Pulmonary artery endothelial cell (primary cell): ENCODE results near the gene HMCN1. TPM values are rescaled to one million over a fixed set of nuclear protein-coding genes. Genes with fewer than 3 reads are reported as not detected.
"Not testable (repeated sequence)": the region's sequence is repeated elsewhere in the genome, so short reads cannot be mapped to it uniquely, and the experiment has no call there.

Experiments used
- DNase-seq: peaks from one replicate; pipeline ENCODE4 v3.0.0-alpha.2; 2011; ENCODE audit warnings: low read depth, low spot score
- total RNA-seq: library from RNA; depleted of rRNA; stranded (reverse); fragments of >200 nt; gene quantifications from 2 replicates; pipeline ENCODE4 v1.2.3, GENCODE V29; 2014

Gene HMCN1
- total RNA-seq, 1 donor from 2014 or later: 10.8 TPM

DNA sequence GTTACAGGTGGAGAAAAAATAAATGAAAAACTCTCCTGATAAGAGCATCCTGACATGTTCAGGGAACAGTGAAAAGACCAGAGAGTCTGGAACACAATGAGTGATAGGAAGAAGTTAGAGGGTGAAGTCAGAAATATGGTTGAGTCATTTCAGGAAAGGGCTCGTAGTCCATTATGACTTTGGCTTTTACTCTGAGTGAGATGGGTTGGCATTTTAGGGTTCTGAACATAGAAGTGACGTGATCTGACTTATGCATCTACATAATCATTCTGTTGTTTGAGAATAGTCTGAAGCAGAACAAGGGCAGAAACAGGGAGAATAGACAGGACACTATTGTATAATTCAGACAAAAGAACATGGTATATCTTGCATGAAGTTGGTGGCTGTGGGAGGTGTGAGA, 5.8 kb downstream of the HMCN1 start:
- no peak for DNase-seq

DNA sequence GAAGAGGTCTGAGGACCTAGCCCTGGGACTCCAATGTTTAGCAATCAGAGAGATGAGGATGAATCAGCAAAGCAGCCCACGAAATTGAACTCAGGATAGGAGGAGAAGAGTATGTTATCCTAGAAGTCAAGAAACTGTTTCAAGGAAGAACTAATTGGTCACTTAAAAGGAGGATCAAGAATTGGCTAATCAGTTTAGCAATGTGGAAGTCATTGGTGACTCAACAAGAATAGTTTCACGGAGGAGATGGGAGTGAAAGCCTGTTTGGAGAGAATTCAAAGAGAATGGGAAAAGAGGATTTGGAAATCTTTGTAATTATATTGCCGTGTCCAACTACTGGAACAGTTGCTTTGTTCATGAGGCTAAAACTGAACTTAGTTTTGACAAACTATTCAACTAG, 7.4 kb downstream of the HMCN1 start:
- no peak for DNase-seq

DNA sequence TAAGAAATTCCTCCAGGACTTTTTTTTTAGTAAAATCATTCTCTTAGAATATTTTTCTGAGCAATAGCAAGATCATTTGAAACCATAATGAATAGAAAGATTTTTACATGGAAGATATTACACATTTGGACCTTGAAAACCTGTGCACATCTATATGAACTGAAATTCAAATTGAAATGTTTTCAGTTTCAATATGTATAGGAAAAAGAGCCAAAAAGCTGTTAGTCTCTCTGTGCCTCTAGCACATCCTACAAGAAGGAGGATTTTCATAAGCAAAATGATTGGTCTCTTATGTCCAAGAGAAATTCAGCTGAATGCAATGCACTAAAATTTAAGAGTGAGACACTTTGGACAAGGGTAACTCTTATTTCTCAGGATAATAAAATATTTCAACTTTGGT, 8.2 kb downstream of the HMCN1 start:
- DNase-seq: no peak

DNA sequence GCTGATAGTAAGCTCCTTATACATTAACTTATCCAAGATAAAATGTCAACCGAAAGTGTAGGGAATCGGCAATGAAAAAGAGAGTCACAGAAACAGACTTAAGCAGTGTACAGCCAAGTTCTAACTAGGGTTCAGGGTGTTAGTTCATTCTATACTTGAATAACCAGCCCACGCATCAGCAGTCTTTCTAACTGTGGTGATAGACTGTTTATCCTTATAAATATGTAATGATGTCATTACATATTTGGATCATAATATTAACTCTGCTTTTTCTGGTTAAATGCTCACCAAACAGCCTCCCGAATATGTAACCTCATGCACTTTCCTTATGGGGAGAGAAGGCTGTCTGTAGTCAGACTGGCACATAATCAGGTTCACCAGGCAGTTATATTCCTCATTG, 11.0 kb downstream of the HMCN1 start:
- DNase-seq: no peak

DNA sequence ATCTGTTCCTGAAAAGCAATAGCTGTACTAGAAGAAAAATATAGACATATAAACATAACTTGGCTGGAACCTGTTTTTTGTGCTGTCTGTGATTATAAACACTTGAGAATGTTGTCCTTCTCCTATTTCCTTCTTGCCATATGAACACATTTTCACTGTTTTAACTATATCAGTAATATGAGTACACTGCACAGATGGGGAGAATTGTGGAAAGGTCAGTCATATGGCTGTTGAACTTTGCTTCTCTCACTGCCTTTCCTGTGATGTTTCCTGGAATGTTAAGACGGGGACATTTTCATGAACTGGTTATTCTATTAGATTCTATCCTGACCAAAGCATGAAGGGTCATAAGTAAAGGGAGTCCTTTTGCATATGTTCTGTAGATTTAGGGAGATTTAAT, 24.9 kb downstream of the HMCN1 start:
- DNase-seq: peak; percentile 57

DNA sequence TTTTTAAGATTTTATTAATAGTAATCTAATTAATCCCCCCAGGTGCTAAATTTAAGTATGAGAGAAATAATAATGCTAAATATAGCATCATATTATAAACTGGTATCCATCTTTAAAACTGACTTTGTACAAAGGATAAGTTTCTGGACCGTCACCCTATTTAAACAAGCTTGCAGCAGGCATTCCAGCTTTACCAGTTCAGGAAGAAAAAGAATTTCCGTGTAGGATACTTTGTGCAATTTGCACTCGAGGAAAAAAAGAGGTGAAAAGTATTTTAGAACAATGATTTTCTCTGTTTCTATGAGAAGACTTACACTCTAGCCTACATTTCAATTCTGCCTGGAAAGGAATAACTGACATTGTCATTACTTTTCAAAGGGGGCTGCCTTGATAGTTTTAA, 27.6 kb downstream of the HMCN1 start:
- no peak for DNase-seq

DNA sequence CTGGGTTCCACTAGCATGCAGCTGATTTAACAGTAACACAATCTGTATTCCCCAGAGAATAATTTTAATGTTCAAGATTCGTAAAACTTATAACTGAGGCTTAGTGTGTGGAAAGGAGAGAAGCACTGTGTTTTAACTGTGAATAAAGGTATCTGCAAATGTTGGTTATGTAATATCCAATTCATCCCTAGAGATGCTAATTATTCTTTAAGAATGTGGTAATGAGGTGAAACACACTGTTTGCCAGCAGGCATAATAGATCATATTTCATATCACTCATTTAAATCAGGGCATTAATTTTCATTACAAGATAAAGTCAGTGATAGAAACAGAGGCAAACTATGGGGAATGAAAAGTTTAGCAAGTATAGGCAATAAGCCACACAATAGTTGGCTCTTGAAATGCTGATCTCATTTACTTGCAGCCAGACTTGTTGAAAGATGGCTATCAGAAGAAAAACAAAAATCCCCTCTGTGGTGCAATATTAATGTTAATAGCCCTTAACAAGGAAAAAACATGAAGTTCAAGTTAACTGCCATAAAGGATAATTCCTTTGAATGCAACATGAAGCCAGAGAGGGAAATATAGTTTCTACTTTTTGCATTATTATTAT, 33.4 kb downstream of the HMCN1 start:
- DNase-seq: no peak

DNA sequence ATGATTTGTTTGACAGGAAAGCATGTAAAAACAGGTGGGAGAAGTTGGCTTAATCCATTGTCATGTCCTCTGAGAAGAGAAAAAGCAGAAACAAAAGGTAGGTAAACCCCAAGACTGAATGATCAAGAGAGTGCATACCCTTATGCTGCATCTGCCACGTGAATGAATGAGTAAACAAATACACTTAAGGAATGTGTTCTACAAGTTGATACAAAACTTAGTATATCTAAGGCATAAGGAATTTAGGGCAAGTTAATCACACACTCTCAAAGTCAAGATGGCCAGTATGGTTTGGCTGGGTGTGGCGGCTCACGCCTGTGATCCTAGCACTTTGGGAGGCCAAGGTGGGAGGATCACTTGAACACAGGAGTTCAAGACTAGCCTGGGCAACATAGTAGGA, 34.2 kb downstream of the HMCN1 start:
- no peak for DNase-seq

DNA sequence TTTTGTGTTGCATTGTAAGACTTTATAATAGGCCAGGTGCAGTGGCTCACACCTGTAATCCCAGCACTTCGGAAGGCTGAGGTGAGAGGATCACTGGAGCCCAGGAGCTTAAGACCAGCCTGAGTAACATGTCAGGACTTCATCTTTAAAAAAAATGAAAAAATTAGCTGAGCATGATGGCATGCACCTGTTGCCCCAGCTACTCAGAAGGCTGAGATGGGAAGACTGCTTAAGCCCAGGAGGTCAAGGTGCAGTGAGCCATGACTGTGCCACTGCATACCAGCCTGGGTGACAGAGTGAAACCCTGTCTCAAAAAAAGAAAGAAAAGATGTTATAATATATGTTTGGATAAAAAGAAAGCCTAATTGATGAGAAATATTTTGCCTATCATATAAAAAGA, 34.9 kb downstream of the HMCN1 start:
- no peak for DNase-seq

DNA sequence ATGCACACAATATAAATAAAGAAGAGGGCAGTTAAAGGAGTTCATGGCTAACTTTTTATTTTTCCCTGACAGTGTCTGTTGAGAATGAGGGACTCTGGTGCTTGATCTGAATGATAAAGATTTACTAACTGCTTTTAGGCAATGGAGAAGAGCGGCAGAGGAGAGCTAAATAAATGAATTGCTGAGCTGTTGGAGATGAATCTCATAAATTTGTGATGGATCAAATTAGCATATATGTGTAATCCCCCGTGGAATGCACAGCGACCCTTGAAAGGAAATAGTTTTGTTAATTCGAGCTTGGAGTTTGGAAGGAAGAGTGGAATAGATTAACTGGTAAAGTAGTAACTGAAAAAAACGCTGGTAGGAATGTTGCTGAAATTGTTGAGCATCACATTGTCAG, 40.2 kb downstream of the HMCN1 start:
- no peak for DNase-seq

DNA sequence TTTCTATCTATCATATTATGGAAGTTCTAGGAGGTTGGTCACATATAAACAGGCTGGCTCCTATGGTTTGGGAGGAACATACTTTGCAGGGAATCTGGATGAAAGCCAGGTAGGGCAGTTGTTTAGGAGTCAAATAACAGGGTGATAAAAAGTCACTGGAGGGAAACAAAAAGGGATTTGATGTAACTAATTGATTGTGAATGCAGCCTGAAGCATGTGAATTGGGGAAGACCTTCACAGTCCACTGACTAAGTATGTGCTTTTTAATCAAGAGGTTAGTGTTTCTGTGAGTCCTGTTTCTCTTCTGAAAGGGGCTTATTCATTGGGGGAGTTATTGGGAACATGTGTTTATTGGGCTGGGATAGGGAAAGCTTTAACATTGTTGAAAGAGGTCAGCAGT, 41.3 kb downstream of the HMCN1 start:
- DNase-seq: no peak

DNA sequence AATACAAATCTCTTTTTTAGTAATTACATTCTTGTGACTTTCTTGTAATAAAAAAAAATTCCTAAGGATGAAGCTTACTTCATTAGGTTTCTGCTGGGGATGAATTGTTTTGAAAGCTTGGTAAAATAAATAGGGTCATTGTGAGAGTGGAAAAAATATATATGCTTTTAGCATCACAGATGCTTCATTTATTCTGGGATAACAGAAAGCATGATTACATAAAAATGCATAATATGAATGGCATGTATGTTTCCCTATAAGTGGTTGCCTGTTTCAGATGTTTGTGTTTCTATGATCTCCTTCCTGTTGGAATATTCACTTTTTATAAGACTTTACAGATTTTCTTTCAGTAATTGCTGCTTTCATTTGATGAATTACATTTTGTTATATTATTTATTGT, 42.3 kb downstream of the HMCN1 start:
- no peak for DNase-seq

DNA sequence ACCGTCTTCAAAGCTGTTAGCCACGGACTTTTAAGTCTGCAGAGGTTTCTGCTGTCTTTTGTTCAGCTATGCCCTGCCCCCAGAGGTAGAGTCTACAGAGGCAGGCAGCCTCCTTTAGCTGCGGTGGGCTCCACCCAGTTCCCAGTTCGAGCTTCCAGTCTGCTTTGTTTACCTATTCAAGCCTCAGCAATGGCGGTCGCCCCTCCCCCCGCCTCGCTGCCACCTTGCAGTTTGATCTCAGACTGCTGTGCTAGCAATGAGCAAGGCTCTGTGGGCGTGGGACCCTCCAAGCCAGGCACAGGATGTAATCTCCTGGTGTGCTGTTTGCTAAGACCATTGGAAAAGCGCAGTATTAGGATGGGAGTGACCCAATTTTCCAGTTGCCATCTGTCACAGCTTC, 49.7 kb downstream of the HMCN1 start:
- DNase-seq: not testable (repeated sequence)

DNA sequence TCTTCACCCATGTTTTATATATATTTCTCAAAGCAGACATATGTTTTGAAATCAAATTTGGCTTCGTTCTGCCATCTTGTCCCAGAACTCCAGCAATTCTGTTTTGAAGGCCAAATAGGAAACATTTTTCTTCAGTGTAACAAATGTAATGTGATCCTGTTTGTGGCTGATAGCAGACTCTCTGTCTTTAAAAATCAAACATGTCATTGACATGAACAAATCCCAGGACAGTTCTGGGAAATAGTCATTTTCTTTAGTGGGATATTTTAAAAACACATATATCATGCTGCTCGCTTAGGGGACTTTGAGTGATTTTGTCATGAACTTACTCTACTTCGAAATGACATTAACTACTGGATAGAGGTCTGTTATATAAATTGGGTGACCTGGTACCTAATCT, 51.4 kb downstream of the HMCN1 start:
- DNase-seq: no peak

DNA sequence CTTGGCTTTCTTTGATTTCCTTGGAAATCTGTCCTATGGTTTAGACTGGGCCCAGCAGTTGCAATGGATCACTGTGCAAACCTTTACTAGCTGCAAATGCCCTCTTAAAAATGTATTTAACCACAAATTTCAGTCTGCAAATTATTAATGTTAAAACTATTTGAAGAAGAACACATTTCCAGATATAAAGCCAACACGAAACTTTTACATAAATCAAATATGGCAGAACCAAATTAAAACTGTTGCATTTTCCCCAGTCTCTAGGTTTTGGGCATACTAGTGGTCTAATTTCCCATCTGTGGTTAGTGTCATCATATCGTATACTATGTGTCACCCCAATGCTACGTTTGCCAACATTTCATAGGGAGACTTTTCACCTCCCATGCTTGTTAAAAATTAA, 52.3 kb downstream of the HMCN1 start:
- DNase-seq: no peak

DNA sequence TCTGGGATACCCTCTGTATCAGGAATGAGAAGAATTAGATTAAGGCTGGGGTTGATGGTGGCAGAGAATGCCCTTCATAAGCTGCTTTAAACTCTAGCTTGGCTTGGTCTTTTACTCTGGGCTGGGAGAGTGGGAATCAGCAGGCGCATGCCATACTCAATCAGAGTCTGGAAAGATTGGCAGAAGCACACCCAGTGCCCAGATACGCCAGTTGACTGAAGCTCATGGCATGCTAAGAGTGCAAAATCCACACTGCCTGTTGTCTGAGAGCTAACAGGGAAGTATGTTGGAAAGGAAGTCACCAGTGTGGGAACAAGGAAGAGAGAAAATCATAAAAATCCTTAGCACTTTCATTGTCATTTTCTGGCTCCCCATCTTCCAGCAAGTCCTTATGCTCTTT, 53.0 kb downstream of the HMCN1 start:
- no peak for DNase-seq

DNA sequence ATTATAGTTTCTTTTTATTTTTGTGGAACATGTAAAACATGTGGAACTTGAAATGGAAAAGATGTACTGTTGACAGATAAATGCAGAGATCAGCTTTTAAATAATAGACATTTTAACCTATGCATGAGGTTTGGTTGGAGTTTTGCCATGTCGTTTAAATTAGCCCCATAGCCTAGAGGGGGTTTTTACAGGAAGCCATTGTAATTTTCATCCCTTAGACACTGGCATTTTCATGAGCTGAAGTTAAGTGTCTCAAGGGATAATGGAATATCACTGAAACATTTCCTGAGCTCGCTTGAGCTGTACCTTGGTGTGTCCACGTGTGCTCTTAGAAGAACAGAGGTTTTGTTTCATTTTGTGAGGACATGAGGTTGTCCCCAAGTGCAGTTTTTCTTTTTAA, 54.2 kb downstream of the HMCN1 start:
- DNase-seq: no peak

DNA sequence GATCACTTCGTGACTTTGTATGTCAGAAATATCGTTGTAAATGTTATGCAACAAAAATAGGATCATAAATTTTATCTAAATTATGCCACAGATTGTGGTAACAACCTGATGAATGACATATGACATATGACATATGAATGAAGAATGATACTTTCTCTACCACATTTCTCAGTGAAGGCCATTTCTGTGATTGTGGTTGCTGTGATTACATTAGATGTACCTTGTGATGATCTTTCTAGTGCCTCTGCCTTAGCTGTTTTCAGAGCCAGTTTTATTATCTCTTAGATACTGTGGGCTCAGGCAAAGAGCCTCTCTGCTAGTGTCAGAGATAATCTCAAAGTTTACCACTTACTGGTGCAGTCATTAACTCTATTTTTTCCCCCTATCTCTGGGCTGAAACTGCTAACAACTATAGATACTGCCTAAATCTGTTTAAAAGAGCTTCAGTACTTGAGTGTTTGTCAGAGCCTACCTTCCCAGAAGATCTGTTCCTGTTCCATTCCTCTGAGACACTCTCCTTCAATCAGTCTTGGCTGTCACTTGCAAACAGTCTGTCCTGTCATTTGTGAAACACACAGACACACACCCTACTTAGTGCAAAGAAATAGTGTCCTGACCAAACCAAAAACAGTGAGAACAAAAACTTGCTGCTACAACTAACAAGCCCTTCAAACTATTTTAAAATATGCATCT, 55.5 kb downstream of the HMCN1 start:
- DNase-seq: no peak

DNA sequence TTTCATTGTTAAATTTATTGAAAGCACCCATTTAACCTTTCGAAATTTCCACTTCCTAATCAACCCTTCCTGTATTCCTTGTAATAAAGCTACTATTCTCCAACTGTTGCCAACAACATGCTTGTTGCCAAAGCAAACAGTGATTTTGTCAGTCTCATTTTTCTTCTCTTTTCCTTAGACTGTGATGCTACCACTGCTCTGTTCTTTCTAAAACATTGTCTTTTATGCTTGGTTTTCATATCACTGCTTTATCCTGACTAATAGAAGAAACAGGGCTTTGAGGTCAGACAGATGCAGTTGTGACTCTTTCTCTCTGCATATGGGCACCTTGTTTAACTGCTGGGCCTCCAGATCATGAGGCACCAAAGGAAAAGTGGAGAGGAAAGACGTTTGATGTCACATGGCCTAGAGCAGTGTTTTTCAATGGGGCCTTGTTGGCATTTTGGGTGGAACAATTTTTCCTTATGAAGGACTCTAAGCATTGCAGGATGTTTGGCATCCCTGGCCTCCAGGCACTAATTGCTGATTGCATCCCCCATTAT, 56.1 kb downstream of the HMCN1 start:
- DNase-seq: peak; percentile 60

DNA sequence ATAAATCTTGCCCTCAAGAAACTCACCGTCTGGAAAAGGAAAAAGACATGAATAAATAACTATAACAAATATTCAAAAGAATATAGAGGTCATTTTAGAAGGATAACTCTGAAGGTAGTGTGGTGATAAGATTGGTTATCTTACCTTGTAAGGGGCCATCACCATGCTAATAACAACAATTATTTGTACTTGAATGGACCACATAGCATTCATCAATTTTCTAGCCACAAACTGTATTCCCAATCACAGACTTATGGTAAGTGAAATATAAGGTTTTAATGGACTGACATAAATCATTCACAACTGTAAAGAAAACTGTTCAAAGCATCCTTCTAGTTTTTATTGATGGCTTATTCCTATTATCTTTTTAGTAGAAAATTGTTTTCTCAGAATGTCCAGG, 57.8 kb downstream of the HMCN1 start:
- DNase-seq: no peak

DNA sequence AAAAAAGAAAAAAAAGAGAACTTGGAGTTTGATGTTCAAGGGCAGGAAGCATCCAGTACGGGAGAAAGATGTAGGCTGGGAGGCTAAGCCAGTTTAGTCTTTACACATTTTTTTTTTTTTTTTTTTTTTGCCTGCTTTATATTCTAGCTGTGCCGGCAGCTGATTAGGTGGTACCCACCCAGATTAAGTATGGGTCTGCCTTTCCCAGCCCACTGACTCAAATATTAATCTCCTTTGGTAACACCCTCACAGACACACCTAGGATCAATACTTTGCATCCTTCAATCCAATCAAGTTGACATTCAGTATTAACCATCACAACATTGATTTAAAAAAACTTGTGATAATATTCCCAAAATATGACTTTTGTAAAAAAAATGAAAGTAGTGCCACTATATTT, 60.3 kb downstream of the HMCN1 start:
- DNase-seq: not testable (repeated sequence)

DNA sequence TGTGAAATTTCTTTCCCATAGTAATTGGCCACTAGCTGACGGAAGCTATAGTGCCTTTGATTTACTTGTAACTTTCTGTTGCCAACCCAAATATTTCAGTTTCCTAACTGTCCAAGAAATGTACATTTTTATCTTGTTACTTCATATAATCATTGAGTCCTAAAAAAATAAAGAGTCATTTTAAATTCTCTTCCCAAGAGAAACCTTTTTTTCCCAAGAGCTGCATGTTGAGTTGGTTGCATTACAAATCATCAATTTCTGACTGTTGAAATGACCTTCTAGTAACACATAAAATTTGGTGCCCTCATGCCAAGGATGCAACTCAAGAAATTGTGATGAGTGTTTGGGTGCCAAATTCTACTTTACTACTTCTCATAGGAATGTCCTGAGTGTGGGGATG, 61.0 kb downstream of the HMCN1 start:
- DNase-seq: no peak

DNA sequence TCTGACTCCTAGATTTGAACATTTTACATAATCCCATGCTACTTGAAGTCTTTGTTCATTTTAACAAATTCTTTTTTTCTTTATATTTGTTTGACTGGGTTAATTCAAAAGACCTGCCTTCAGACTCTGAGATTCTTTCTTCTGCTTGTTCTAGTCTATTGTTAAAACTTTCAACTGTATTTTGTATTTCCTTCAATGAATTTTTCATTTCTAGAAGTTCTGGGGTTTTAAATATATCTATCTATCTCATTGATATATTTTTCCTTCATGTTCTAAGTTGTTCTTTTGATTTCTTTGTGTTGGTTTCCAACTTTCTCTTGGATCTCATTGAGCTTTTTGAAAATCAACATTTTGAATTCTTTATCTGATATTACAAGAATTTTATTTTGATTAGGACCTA, 64.3 kb downstream of the HMCN1 start:
- DNase-seq: no peak
